A673 (cell line): ENCODE measurements around the gene INPP5F. TPM values are rescaled to one million over a fixed set of nuclear protein-coding genes. Genes with fewer than 3 reads are reported as not detected.

ENCODE experiments used
- BruUV-seq: library from RNA; stranded (reverse); fragments of 400-500 nt; replicated peaks from 2 replicates; lab custom pipeline; 2021; lab: Mats Ljungman, UMichigan
- CTCF ChIA-PET: fragments of 300-600 bp; sonication (Branson Sonifier 250); formaldehyde crosslinking; loops from one replicate; lab custom pipeline; 2022; ENCODE audit warnings: antibody characterized with exemption; lab: Charles Lee
- POLR2A ChIA-PET: fragments of 300-600 bp; sonication (Branson Sonifier 250); formaldehyde crosslinking; loops from one replicate; lab custom pipeline; 2022; ENCODE audit warnings: antibody characterized with exemption; ENCODE audit not compliant: low non-redundant PET; lab: Charles Lee
- DNase-seq: peaks from one replicate; pipeline ENCODE4 v3.0.0-alpha.2; 2015; ENCODE audit warnings: low spot score
- H3K27ac ChIP-seq: fragments of 200-600 bp; sonication (generic); 2 replicates; pipeline ENCODE4 v1.5.1; 2016; ENCODE audit warnings: mixed run types, low read depth, mild to moderate bottlenecking, mixed read lengths, antibody characterized with exemption, low read length; ENCODE audit not compliant: poor library complexity, severe bottlenecking
- H3K27me3 ChIP-seq: fragments of 200-600 bp; sonication (generic); replicated peaks from 2 replicates; pipeline ENCODE4 v1.6.1; 2017; ENCODE audit warnings: mixed run types, low read depth, mild to moderate bottlenecking, mixed read lengths, antibody characterized with exemption, low read length; ENCODE audit not compliant: insufficient read depth, poor library complexity
- H3K36me3 ChIP-seq: fragments of 200-600 bp; sonication (generic); 2 replicates; pipeline ENCODE4 v1.6.1; 2016; ENCODE audit warnings: mixed run types, mild to moderate bottlenecking, mixed read lengths, antibody characterized with exemption, low read length; ENCODE audit not compliant: insufficient read depth, poor library complexity, severe bottlenecking
- H3K4me1 ChIP-seq: fragments of 200-600 bp; sonication (generic); 2 replicates; pipeline ENCODE4 v1.6.1; 2017; ENCODE audit warnings: mixed run types, mild to moderate bottlenecking, mixed read lengths, antibody characterized with exemption, low read length; ENCODE audit not compliant: insufficient read depth, poor library complexity, severe bottlenecking
- H3K4me3 ChIP-seq: fragments of 200-600 bp; sonication (generic); 2 replicates; pipeline ENCODE4 v1.5.1; 2016; ENCODE audit warnings: low read depth, mixed run types, mild to moderate bottlenecking, mixed read lengths, low read length; ENCODE audit not compliant: poor library complexity, severe bottlenecking
- H3K9me3 ChIP-seq: fragments of 200-600 bp; sonication (generic); 2 replicates; pipeline ENCODE4 v1.6.1; 2016; ENCODE audit warnings: mixed run types, low read depth, mild to moderate bottlenecking, mixed read lengths, antibody characterized with exemption, low read length; ENCODE audit not compliant: poor library complexity, severe bottlenecking
- EZH2 ChIP-seq: fragments of 200-600 bp; sonication (generic); IDR thresholded peaks from 2 replicates; pipeline ENCODE4 v1.6.1; 2017; ENCODE audit warnings: borderline replicate concordance, low read depth, mild to moderate bottlenecking, mixed read lengths, antibody characterized with exemption, low read length; ENCODE audit not compliant: poor library complexity, severe bottlenecking
- intact Hi-C: fragments of 100-400 bp; cut with micrococcal nuclease; formaldehyde crosslinking; loops from one replicate; pipeline ENCODE4 v1.10.0; 2022; ENCODE audit not compliant: unreplicated experiment
- total RNA-seq: library from RNA; stranded (reverse); gene quantifications from 2 replicates; pipeline ENCODE4 v1.2.3, GENCODE V29; 2021
- TF ChIP-seq, protein P1 (sequence below): fragments of 300-800, 200-600 bp; sonication (generic); conservative IDR thresholded peaks from 2 replicates; pipeline ENCODE4 v1.5.1; 2017; ENCODE audit warnings: low read depth, mild to moderate bottlenecking, antibody characterized with exemption, low read length, moderate library complexity, mixed read lengths

Gene INPP5F
- total RNA-seq, 1 experiment from 2014 or later: 22.0 TPM

DNA sequence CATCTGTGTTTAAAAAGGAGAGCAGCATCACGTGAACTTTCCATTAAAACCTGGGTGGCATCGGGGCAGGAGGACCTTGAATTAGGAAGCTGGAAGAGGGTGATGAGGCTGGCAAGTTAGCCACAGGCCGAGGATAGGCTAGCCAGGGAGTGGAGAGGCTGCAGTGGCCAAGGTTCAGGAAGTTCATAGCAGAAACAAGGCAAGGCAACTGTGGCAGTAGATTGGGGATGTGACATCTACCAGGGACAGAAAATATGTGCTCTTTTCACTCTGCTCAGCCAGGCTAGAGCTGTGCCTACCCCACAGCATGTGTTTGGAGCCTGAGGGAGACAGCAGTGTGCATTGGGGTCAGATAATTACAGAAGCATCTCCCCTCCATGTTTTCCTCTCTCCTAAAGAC, 2.2 kb upstream of the INPP5F start:
- Histone ChIP-seq H3K9me3 (no peaks in the 10 kb centered on the region), H3K36me3 (no peaks in the 10 kb centered on the region), H3K27ac (no peak overlapping the region), H3K4me3 (no peak overlapping the region), H3K4me1 (peaks cover 17% of the 10 kb centered on the region), H3K27me3 (no peaks in the 10 kb centered on the region)
- CTCF ChIA-PET: no interaction called here
- no TSS peak for BruUV-seq
- POLR2A ChIA-PET: no interaction called here
- intact Hi-C loops: no loop called here
- DNase-seq: no peak
- TF ChIP-seq, protein P1, sequence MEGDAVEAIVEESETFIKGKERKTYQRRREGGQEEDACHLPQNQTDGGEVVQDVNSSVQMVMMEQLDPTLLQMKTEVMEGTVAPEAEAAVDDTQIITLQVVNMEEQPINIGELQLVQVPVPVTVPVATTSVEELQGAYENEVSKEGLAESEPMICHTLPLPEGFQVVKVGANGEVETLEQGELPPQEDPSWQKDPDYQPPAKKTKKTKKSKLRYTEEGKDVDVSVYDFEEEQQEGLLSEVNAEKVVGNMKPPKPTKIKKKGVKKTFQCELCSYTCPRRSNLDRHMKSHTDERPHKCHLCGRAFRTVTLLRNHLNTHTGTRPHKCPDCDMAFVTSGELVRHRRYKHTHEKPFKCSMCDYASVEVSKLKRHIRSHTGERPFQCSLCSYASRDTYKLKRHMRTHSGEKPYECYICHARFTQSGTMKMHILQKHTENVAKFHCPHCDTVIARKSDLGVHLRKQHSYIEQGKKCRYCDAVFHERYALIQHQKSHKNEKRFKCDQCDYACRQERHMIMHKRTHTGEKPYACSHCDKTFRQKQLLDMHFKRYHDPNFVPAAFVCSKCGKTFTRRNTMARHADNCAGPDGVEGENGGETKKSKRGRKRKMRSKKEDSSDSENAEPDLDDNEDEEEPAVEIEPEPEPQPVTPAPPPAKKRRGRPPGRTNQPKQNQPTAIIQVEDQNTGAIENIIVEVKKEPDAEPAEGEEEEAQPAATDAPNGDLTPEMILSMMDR: no peak
- TF ChIP-seq EZH2: no peak

DNA sequence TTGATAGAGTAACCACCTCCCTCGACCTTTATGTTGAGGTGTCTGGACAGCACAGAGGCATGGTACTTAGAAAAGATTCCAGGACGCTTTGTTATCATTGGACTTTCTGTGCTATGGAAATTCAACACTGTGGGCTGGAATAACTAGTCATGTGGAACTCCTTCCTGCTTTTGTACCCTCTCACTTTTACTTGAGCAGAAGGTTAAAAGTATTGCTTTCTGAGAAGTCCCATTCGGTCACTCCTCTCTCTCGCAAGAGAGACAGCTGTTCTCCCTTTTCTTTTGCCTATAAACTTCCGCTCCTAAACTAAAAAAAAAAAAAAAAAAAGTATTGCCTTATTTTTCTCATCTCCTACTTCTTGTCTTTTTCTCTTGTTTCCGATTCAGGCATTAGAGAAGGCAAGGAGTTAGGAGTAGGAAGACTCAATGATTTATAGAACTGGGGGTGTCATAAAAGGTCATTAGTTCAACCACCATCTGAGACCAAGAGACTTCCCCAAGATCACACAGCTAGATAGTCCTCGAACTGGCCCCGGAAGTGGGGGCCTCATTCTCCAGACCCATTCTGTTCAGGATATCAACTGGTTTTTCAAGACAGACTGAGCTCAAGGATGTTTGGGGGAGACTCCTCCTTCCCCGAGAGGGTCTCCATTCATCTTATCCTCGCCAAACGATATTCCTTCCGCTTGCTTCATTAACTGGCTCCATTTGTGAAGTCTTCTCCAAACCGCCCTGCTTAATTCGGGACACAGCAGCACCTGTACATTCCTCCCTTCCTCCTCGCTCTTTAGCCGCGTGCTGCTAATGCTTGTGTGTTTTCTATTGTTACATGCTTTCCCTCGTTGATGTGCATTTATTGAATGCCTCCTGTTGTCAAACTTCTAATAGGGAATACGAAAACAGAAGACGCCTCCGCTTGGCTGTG, 995 bp upstream of the INPP5F start:
- peaks cover 17% of the 10 kb centered on the region for H3K4me1 ChIP-seq
- no peaks in the 10 kb centered on the region for H3K9me3 ChIP-seq
- ChIA-PET CTCF (interaction anchor here (0.6 to 2.4 kb wide), 3 partner anchors 10 to 182 kb away, joined by 3 to 13 read pairs (median 5); no protein-coding TSS in a partner anchor), POLR2A (interaction anchor here (1.0 kb wide), 1 partner anchor 13 kb away, joined by 3 read pairs; no protein-coding TSS in a partner anchor)
- no peaks in the 10 kb centered on the region for H3K27me3 ChIP-seq
- TSS peak; percentile 83 for BruUV-seq
- H3K27ac ChIP-seq: peak overlapping the region; percentile 87
- peak overlapping the region; percentile 97 for H3K4me3 ChIP-seq
- TF ChIP-seq, protein P1: no peak
- TF ChIP-seq EZH2: no peak
- H3K36me3 ChIP-seq: no peaks in the 10 kb centered on the region
- intact Hi-C loops: no loop called here
- DNase-seq: no peak

DNA sequence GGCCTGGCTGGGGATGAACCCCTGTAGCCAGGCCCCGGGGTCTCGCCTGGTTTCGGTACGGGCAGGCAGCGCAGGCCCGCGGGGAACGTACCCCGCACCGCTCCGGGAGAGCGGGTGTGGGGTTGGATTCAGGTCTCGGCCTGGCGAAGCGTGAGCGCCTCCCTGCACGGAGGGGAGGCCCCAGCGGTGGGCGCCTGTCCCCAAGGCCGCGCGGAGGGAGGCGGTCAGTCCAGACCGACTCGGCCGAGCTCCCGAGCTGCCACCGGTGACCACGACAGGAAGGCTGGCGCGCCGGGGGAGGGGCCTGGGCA, 378 bp upstream of the INPP5F start:
- H3K27me3 ChIP-seq: no peaks in the 10 kb centered on the region
- no peak for TF ChIP-seq EZH2
- TF ChIP-seq, protein P1: no peak
- no peaks in the 10 kb centered on the region for H3K36me3 ChIP-seq
- H3K27ac ChIP-seq: peak overlapping the region; percentile 87
- no peaks in the 10 kb centered on the region for H3K9me3 ChIP-seq
- POLR2A ChIA-PET: interaction anchor here (0.6 to 1.0 kb wide), 3 partner anchors 12 to 72 kb away, joined by 3 read pairs; no protein-coding TSS in a partner anchor
- BruUV-seq: no TSS peak
- H3K4me3 ChIP-seq: peak overlapping the region; percentile 97
- intact Hi-C loops: no loop called here
- H3K4me1 ChIP-seq: peaks cover 17% of the 10 kb centered on the region
- DNase-seq: no peak
- CTCF ChIA-PET: interaction anchor here (0.6 to 2.4 kb wide), 3 partner anchors 9 to 181 kb away, joined by 3 to 13 read pairs (median 5); no protein-coding TSS in a partner anchor
